ENCODE results near the gene RASSF1. TPM values are rescaled to one million over a fixed set of nuclear protein-coding genes. Genes with fewer than 3 reads are reported as not detected.
A peak's percentile ranks its signal among the peaks of the same experiment; 100 is the strongest.

RASSF1 gene
- total RNA-seq, 2 donors from 2014 or later, result 9.4 to 17.2 TPM

- Mint-ChIP-seq H3K36me3 (ENCODE audit: low read depth) (peaks cover 29% of the 10 kb centered on the region), H3K4me1 (peaks cover 9% of the 10 kb centered on the region), H3K9me3 (no peaks in the 10 kb centered on the region), H3K27ac (no peak overlapping the region), H3K4me3 (no peak overlapping the region), H3K27me3 (ENCODE audit: insufficient read depth) (no peaks in the 10 kb centered on the region)
- no peak for DNase-seq
- Histone ChIP-seq H3K9me3 (ENCODE audit: control insufficient read depth, low read length) (no peaks in the 10 kb centered on the region), H3K4me3 (ENCODE audit: low read length) (no peak overlapping the region), H3K36me3 (ENCODE audit: control insufficient read depth, insufficient read depth, low read length) (peaks cover 46% of the 10 kb centered on the region), H3K27ac (ENCODE audit: low read depth, low read length) (no peak overlapping the region), H3K4me1 (ENCODE audit: control insufficient read depth, insufficient read depth, low read length) (peaks cover 10% of the 10 kb centered on the region), H3K9ac (ENCODE audit: extremely low read depth, low read length, poor library complexity, severe bottlenecking) (no peak overlapping the region), H3K27me3 (ENCODE audit: control insufficient read depth, insufficient read depth, low read length, poor library complexity, severe bottlenecking) (no peaks in the 10 kb centered on the region)
- TF ChIP-seq CTCF (conservative IDR thresholded peaks at IDR 0.05), result no peak
- WGBS, 2 experiments (ENCODE audit: insufficient coverage in 1 of 2, insufficient read length in 1 of 2), result 96 to 97% methylated on average over 16 to 19 of the region's 19 CpGs
These were observed 9.2 kb downstream of the RASSF1 start for GRCh38 chr3:50331364-50331907.

GRCh38 chr3:50330330-50330729 lies 10.3 kb downstream of the RASSF1 start:
- no peak overlapping the region for H3K9ac ChIP-seq (ENCODE audit: extremely low read depth, low read length, poor library complexity, severe bottlenecking)
- H3K27me3 ChIP-seq (ENCODE audit: control insufficient read depth, insufficient read depth, low read length, poor library complexity, severe bottlenecking), result no peaks in the 10 kb centered on the region
- H3K27ac ChIP-seq (ENCODE audit: low read depth, low read length), result no peak overlapping the region
- peaks cover 3% of the 10 kb centered on the region for H3K4me1 Mint-ChIP-seq
- H3K36me3 ChIP-seq (ENCODE audit: control insufficient read depth, insufficient read depth, low read length), result peaks cover 54% of the 10 kb centered on the region
- H3K4me3 Mint-ChIP-seq, result no peak overlapping the region
- H3K4me3 ChIP-seq (ENCODE audit: low read length), result no peak overlapping the region
- TF ChIP-seq CTCF (conservative IDR thresholded peaks at IDR 0.05), result no peak
- H3K4me1 ChIP-seq (ENCODE audit: control insufficient read depth, insufficient read depth, low read length), result peaks cover 4% of the 10 kb centered on the region
- H3K36me3 Mint-ChIP-seq (ENCODE audit: low read depth), result peaks cover 33% of the 10 kb centered on the region
- no peaks in the 10 kb centered on the region for H3K9me3 Mint-ChIP-seq
- no peaks in the 10 kb centered on the region for H3K27me3 Mint-ChIP-seq (ENCODE audit: insufficient read depth)
- WGBS, 2 experiments (ENCODE audit: insufficient coverage in 1 of 2, insufficient read length in 1 of 2), result 88 to 95% methylated on average over 6 to 10 of the region's 10 CpGs
- H3K9me3 ChIP-seq (ENCODE audit: control insufficient read depth, low read length), result no peaks in the 10 kb centered on the region
- no peak overlapping the region for H3K27ac Mint-ChIP-seq
- DNase-seq, result no peak

GRCh38 chr3:50327943-50328691 lies 12.5 kb downstream of the RASSF1 start, which contains the start of gene TUSC2:
TSS of gene TUSC2 (minus strand) at chr3:50328223. CDS start at chr3:50328099, 124 bp downstream.
- Histone ChIP-seq H3K27me3 (ENCODE audit: control insufficient read depth, insufficient read depth, low read length, poor library complexity, severe bottlenecking) (no peaks in the 10 kb centered on the region), H3K4me3 (ENCODE audit: low read length) (peak within 1 kb of the TSS; percentile 91), H3K4me1 (ENCODE audit: control insufficient read depth, insufficient read depth, low read length) (peaks cover 10% of the 10 kb centered on the region), H3K36me3 (ENCODE audit: control insufficient read depth, insufficient read depth, low read length) (peaks cover 67% of the 10 kb centered on the region), H3K9ac (ENCODE audit: extremely low read depth, low read length, poor library complexity, severe bottlenecking) (peak within 1 kb of the TSS; percentile 85), H3K27ac (ENCODE audit: low read depth, low read length) (peak within 1 kb of the TSS; percentile 66), H3K9me3 (ENCODE audit: control insufficient read depth, low read length) (no peaks in the 10 kb centered on the region)
- no peak for TF ChIP-seq CTCF (conservative IDR thresholded peaks at IDR 0.05)
- H3K27ac Mint-ChIP-seq, result peak within 1 kb of the TSS; percentile 89
- H3K9me3 Mint-ChIP-seq, result no peaks in the 10 kb centered on the region
- peaks cover 15% of the 10 kb centered on the region for H3K4me1 Mint-ChIP-seq
- H3K4me3 Mint-ChIP-seq, result peak within 1 kb of the TSS; percentile 77
- peak; percentile 98 for DNase-seq
- no peaks in the 10 kb centered on the region for H3K27me3 Mint-ChIP-seq (ENCODE audit: insufficient read depth)
- H3K36me3 Mint-ChIP-seq (ENCODE audit: low read depth), result peaks cover 30% of the 10 kb centered on the region
- WGBS, 2 experiments (ENCODE audit: insufficient coverage in 1 of 2, insufficient read length in 1 of 2), result 6 to 23% methylated on average over 17 to 55 of the region's 55 CpGs

Data from endodermal cell (in vitro differentiated cells).